Loucy (cell line): Measurements from ENCODE around the gene TOP1.

Experiments used
- H2AFZ ChIP-seq: fragments of 200-600 bp; sonication (generic); 2 replicates; pipeline ENCODE4 v1.6.0; 2016; ENCODE audit warnings: antibody characterized with exemption, mild to moderate bottlenecking, low read length, moderate library complexity
- H3F3A ChIP-seq: fragments of 200-600 bp; 2 replicates; pipeline ENCODE4 v1.6.0; 2016; ENCODE audit warnings: antibody characterized with exemption, low read depth, mild to moderate bottlenecking
- H3K27me3 ChIP-seq: fragments of 200-600 bp; sonication (generic); 2 replicates; pipeline ENCODE4 v1.6.1; 2014; ENCODE audit warnings: low read length, mild to moderate bottlenecking; ENCODE audit not compliant: insufficient read depth, poor library complexity, severe bottlenecking
- H3K36me3 ChIP-seq: fragments of 200-600 bp; sonication (generic); 2 replicates; pipeline ENCODE4 v1.6.1; 2016; ENCODE audit warnings: low read length; ENCODE audit not compliant: insufficient read depth
- H3K4me1 ChIP-seq: fragments of 200-600 bp; sonication (generic); 2 replicates; pipeline ENCODE4 v1.5.1; 2014; ENCODE audit warnings: low read length, mild to moderate bottlenecking; ENCODE audit not compliant: insufficient read depth, poor library complexity, severe bottlenecking
- H3K4me2 ChIP-seq: fragments of 200-600 bp; sonication (generic); 2 replicates; pipeline ENCODE4 v1.6.0; 2014; ENCODE audit warnings: antibody characterized with exemption, low read length, low read depth, mild to moderate bottlenecking; ENCODE audit not compliant: poor library complexity, severe bottlenecking
- H3K4me3 ChIP-seq: fragments of 200-600 bp; sonication (generic); 2 replicates; pipeline ENCODE4 v1.5.1; 2014; ENCODE audit warnings: low read length, mild to moderate bottlenecking, mixed read lengths; ENCODE audit not compliant: poor library complexity, severe bottlenecking
- H3K79me2 ChIP-seq: fragments of 200-600 bp; sonication (generic); 2 replicates; pipeline ENCODE4 v1.6.1; 2014; ENCODE audit warnings: low read length; ENCODE audit not compliant: insufficient read depth
- H3K9ac ChIP-seq: fragments of 200-600 bp; sonication (generic); 2 replicates; pipeline ENCODE4 v1.6.0; 2014; ENCODE audit warnings: mild to moderate bottlenecking, low read depth, low read length, moderate library complexity; ENCODE audit not compliant: poor library complexity, severe bottlenecking
- H3K9me2 ChIP-seq: fragments of 200-600 bp; sonication (generic); replicated peaks from 2 replicates; pipeline ENCODE4 v1.6.1; 2016; ENCODE audit warnings: low read depth, low read length, mixed read lengths
- H3K9me3 ChIP-seq: fragments of 200-600 bp; sonication (generic); 2 replicates; pipeline ENCODE4 v1.6.1; 2014; ENCODE audit warnings: mild to moderate bottlenecking, antibody characterized with exemption, low read length, low read depth; ENCODE audit not compliant: insufficient read depth
- H4K20me1 ChIP-seq: fragments of 200-600 bp; sonication (generic); 2 replicates; pipeline ENCODE4 v1.6.0; 2014; ENCODE audit warnings: antibody characterized with exemption, low read length, mild to moderate bottlenecking; ENCODE audit not compliant: insufficient read depth, poor library complexity, severe bottlenecking
- CTCF ChIP-seq: fragments of 200-600 bp; sonication (generic); conservative IDR thresholded peaks from 2 replicates; pipeline ENCODE4 v1.5.1; 2014; ENCODE audit warnings: mild to moderate bottlenecking, antibody characterized with exemption, low read length
- EZH2phosphoT487 ChIP-seq: fragments of 200-600 bp; IDR thresholded peaks from 2 replicates; pipeline ENCODE4 v1.6.1; 2018; ENCODE audit warnings: antibody characterized with exemption, mild to moderate bottlenecking, moderate library complexity, borderline replicate concordance

The TOP1 gene

GRCh38 chr20:41143354-41143753, 114.7 kb downstream of the TOP1 start:
- TF ChIP-seq CTCF = no peak
- no peak for TF ChIP-seq EZH2phosphoT487
- peaks cover 97% of the 10 kb centered on the region for H4K20me1 ChIP-seq
- H2AFZ ChIP-seq = no peak overlapping the region
- no peaks in the 10 kb centered on the region for H3F3A ChIP-seq
- H3K9me3 ChIP-seq = no peaks in the 10 kb centered on the region
- peak overlapping the region; percentile 94 for H3K4me3 ChIP-seq
- no peaks in the 10 kb centered on the region for H3K27me3 ChIP-seq
- H3K79me2 ChIP-seq = peaks cover 98% of the 10 kb centered on the region
- peaks cover 8% of the 10 kb centered on the region; the same call in 1 of the 2 replicates for H3K36me3 ChIP-seq
- H3K4me2 ChIP-seq = peak overlapping the region; percentile 87
- no peak overlapping the region for H3K9ac ChIP-seq
- peaks cover 93% of the 10 kb centered on the region for H3K4me1 ChIP-seq
- no peaks in the 10 kb centered on the region for H3K9me2 ChIP-seq

GRCh38 chr20:41145317-41145716, 116.7 kb downstream of the TOP1 start:
- TF ChIP-seq CTCF = no peak
- peak overlapping the region; percentile 48 for H3K4me2 ChIP-seq
- peaks cover 12% of the 10 kb centered on the region; the same call in 1 of the 2 replicates for H3K36me3 ChIP-seq

GRCh38 chr20:41145821-41146620, 117.4 kb downstream of the TOP1 start:
- Histone ChIP-seq H3K4me3 (no peak overlapping the region), H3K9me2 (no peaks in the 10 kb centered on the region), H2AFZ (no peak overlapping the region), H3K79me2 (peaks cover 98% of the 10 kb centered on the region), H3K36me3 (peaks cover 12% of the 10 kb centered on the region; the same call in 1 of the 2 replicates), H3K4me2 (peak overlapping the region; percentile 48), H3K27me3 (no peaks in the 10 kb centered on the region), H3F3A (no peaks in the 10 kb centered on the region), H4K20me1 (peaks cover 96% of the 10 kb centered on the region), H3K9me3 (no peaks in the 10 kb centered on the region), H3K9ac (no peak overlapping the region), H3K4me1 (peaks cover 97% of the 10 kb centered on the region)
- TF ChIP-seq EZH2phosphoT487 (no peak), CTCF (no peak)

More at GRCh38 chr20:41145317-41145716, 116.7 kb downstream of the TOP1 start:
- H3K4me3 ChIP-seq = no peak overlapping the region
- no peaks in the 10 kb centered on the region for H3K27me3 ChIP-seq
- H3F3A ChIP-seq = no peaks in the 10 kb centered on the region
- peaks cover 98% of the 10 kb centered on the region for H3K79me2 ChIP-seq
- H3K9me2 ChIP-seq = no peaks in the 10 kb centered on the region
- no peak overlapping the region for H2AFZ ChIP-seq
- H3K9me3 ChIP-seq = no peaks in the 10 kb centered on the region
- H4K20me1 ChIP-seq = peaks cover 97% of the 10 kb centered on the region
- no peak overlapping the region for H3K9ac ChIP-seq
- H3K4me1 ChIP-seq = peaks cover 97% of the 10 kb centered on the region
